IMR-90 (cell line): Measurements from ENCODE around the gene MOB2. TPM values are rescaled to one million over a fixed set of nuclear protein-coding genes. Genes with fewer than 3 reads are reported as not detected.

Source experiments
- ATAC-seq: fragments of 200-7000 bp; cut with Tn5 transposase; 2 replicates; pipeline ENCODE4 v1.9.1; 2020; ENCODE audit warnings: low read depth, mild to moderate bottlenecking, moderate library complexity
- BruUV-seq: library from RNA; stranded (reverse); fragments of 400-500 nt; replicated peaks from 2 replicates; lab custom pipeline; 2021; lab: Mats Ljungman, UMichigan
- CTCF ChIA-PET: fragments of 300-600 bp; formaldehyde crosslinking; extraction: SDS; loops from one replicate; lab custom pipeline; 2021; ENCODE audit warnings: antibody characterized with exemption; lab: Yijun Ruan, JAX
- POLR2A ChIA-PET: fragments of 300-600 bp; sonication (Branson Sonifier 250); formaldehyde crosslinking; loops from one replicate; lab custom pipeline; 2022; ENCODE audit warnings: antibody characterized with exemption; ENCODE audit not compliant: unreplicated experiment; lab: Charles Lee
- DNase-seq: peaks from one replicate; pipeline ENCODE4 v3.0.0; 2013
- H2AFZ ChIP-seq: replicated peaks from 2 replicates; pipeline ENCODE3; 2013; ENCODE audit warnings: low read length, mild to moderate bottlenecking; ENCODE audit not compliant: poor library complexity
- H2AK5ac ChIP-seq: 2 replicates; pipeline ENCODE4 v1.6.1; 2013; ENCODE audit warnings: low read depth, low read length, inconsistent platforms
- H2AK9ac ChIP-seq: replicated peaks from 2 replicates; pipeline ENCODE3; 2013; ENCODE audit warnings: mild to moderate bottlenecking, low read depth, low read length, moderate library complexity; ENCODE audit not compliant: poor library complexity
- H2BK120ac ChIP-seq: 2 replicates; pipeline ENCODE4 v1.6.1; 2013; ENCODE audit warnings: low read depth, low read length, inconsistent platforms
- H2BK15ac ChIP-seq: 3 replicates; pipeline ENCODE4 v1.6.1; 2013; ENCODE audit warnings: low read depth, low read length, inconsistent platforms
- H2BK20ac ChIP-seq: 2 replicates; pipeline ENCODE4 v1.6.1; 2013; ENCODE audit warnings: low read depth, mild to moderate bottlenecking, inconsistent platforms, low read length, moderate library complexity
- H2BK5ac ChIP-seq: 2 replicates; pipeline ENCODE4 v1.6.1; 2013; ENCODE audit warnings: mild to moderate bottlenecking, low read depth, low read length, inconsistent platforms; ENCODE audit not compliant: poor library complexity, severe bottlenecking
- H3K14ac ChIP-seq: replicated peaks from 2 replicates; pipeline ENCODE4 v1.6.1; 2013; ENCODE audit warnings: low read depth, low read length, inconsistent platforms
- H3K18ac ChIP-seq: 2 replicates; pipeline ENCODE4 v1.6.1; 2013; ENCODE audit warnings: low read depth, low read length, control low read depth
- H3K23ac ChIP-seq: 2 replicates; pipeline ENCODE4 v1.6.1; 2013; ENCODE audit warnings: low read depth, low read length, inconsistent platforms
- H3K27ac ChIP-seq: 2 replicates; pipeline ENCODE4 v1.5.1; 2013; ENCODE audit warnings: mild to moderate bottlenecking, control low read depth, low read length; ENCODE audit not compliant: insufficient read depth
- H3K27me3 ChIP-seq: 2 replicates; pipeline ENCODE4 v1.6.1; 2013; ENCODE audit warnings: low read length; ENCODE audit not compliant: control insufficient read depth, insufficient read depth
- H3K36me3 ChIP-seq: 2 replicates; pipeline ENCODE4 v1.6.1; 2013; ENCODE audit warnings: low read length, mixed read lengths; ENCODE audit not compliant: control insufficient read depth, insufficient read depth
- H3K4ac ChIP-seq: 2 replicates; pipeline ENCODE4 v1.6.1; 2013; ENCODE audit warnings: low read depth, low read length, inconsistent platforms
- H3K4me1 ChIP-seq: 2 replicates; pipeline ENCODE4 v1.6.1; 2013; ENCODE audit warnings: low read length, mixed read lengths; ENCODE audit not compliant: control insufficient read depth, insufficient read depth
- H3K4me2 ChIP-seq: 2 replicates; pipeline ENCODE4 v1.6.1; 2013; ENCODE audit warnings: low read depth, mild to moderate bottlenecking, control low read depth, low read length, moderate library complexity
- H3K4me3 ChIP-seq: 2 replicates; pipeline ENCODE4 v1.5.1; 2013; ENCODE audit warnings: low read depth, mild to moderate bottlenecking, control low read depth, low read length, moderate library complexity; ENCODE audit not compliant: insufficient read depth
- H3K56ac ChIP-seq: 2 replicates; pipeline ENCODE4 v1.6.1; 2013; ENCODE audit warnings: low read length, inconsistent platforms; ENCODE audit not compliant: insufficient read depth; ENCODE audit errors: extremely low read depth
- H3K79me1 ChIP-seq, 2 experiments: 2 replicates each; pipeline ENCODE4 v1.6.1; 2013; ENCODE audit warnings: low read length in 2 of 2, inconsistent platforms in 1 of 2, low read depth in 1 of 2
- H3K9ac ChIP-seq: 2 replicates; pipeline ENCODE4 v1.6.1; 2013; ENCODE audit warnings: low read depth, low read length, control low read depth
- H3K9me1 ChIP-seq: 2 replicates; pipeline ENCODE4 v1.6.1; 2013; ENCODE audit warnings: low read length, inconsistent platforms; ENCODE audit not compliant: insufficient read depth
- H3K9me3 ChIP-seq: 2 replicates; pipeline ENCODE4 v1.6.1; 2013; ENCODE audit warnings: low read length; ENCODE audit not compliant: control insufficient read depth, insufficient read depth
- H4K20me1 ChIP-seq: 2 replicates; pipeline ENCODE4 v1.6.1; 2013; ENCODE audit warnings: low read length, inconsistent platforms; ENCODE audit not compliant: insufficient read depth
- H4K5ac ChIP-seq: 2 replicates; pipeline ENCODE4 v1.6.1; 2013; ENCODE audit warnings: mild to moderate bottlenecking, low read depth, low read length, control low read depth
- H4K8ac ChIP-seq, 2 experiments: 2 replicates each; pipeline ENCODE4 v1.6.1; 2013; ENCODE audit warnings: low read depth in 2 of 2, low read length in 2 of 2, control low read depth in 1 of 2, inconsistent platforms in 1 of 2
- H4K91ac ChIP-seq: 2 replicates; pipeline ENCODE4 v1.6.1; 2013; ENCODE audit warnings: low read depth, low read length, inconsistent platforms; ENCODE audit not compliant: insufficient read depth
- CEBPB ChIP-seq: IDR thresholded peaks from 2 replicates; pipeline ENCODE4 v1.6.1; 2012; ENCODE audit warnings: low read depth, low read length, improper control_type of control experiment
- CHD1 ChIP-seq: IDR thresholded peaks from 2 replicates; pipeline ENCODE4 v1.6.1; 2012; ENCODE audit warnings: low read depth, low read length, improper control_type of control experiment
- CTCF ChIP-seq: conservative IDR thresholded peaks from 2 replicates; pipeline ENCODE4 v1.5.1; 2012; ENCODE audit warnings: mild to moderate bottlenecking, low read depth, low read length, improper control_type of control experiment
- ELK1 ChIP-seq: fragments of 150-350 bp; IDR thresholded peaks from 2 replicates; pipeline ENCODE4 v1.6.1; 2016; ENCODE audit warnings: low read depth, mild to moderate bottlenecking, low read length, moderate library complexity, borderline replicate concordance
- FOS ChIP-seq: fragments of 150-350 bp; IDR thresholded peaks from 2 replicates; pipeline ENCODE4 v1.6.1; 2016; ENCODE audit warnings: low read depth, low read length
- MAFK ChIP-seq: IDR thresholded peaks from 2 replicates; pipeline ENCODE4 v1.6.1; 2012; ENCODE audit warnings: low read depth, low read length, improper control_type of control experiment
- MAZ ChIP-seq: IDR thresholded peaks from 2 replicates; pipeline ENCODE4 v1.6.1; 2012; ENCODE audit warnings: low read depth, mild to moderate bottlenecking, low read length, improper control_type of control experiment, moderate library complexity, borderline replicate concordance
- MXI1 ChIP-seq: IDR thresholded peaks from 2 replicates; pipeline ENCODE4 v1.6.1; 2012; ENCODE audit warnings: low read depth, mild to moderate bottlenecking, low read length, moderate library complexity, borderline replicate concordance
- RAD21 ChIP-seq: IDR thresholded peaks from 2 replicates; pipeline ENCODE4 v1.6.1; 2012; ENCODE audit warnings: low read length, improper control_type of control experiment
- RCOR1 ChIP-seq: IDR thresholded peaks from 2 replicates; pipeline ENCODE4 v1.6.1; 2012; ENCODE audit warnings: mild to moderate bottlenecking, low read length, improper control_type of control experiment; ENCODE audit not compliant: insufficient replicate concordance
- RFX5 ChIP-seq: IDR thresholded peaks from 2 replicates; pipeline ENCODE4 v1.8.0; 2012; ENCODE audit warnings: low read depth, mild to moderate bottlenecking, low read length, moderate library complexity
- USF2 ChIP-seq: fragments of 150-350 bp; IDR thresholded peaks from 2 replicates; pipeline ENCODE4 v1.6.1; 2017; ENCODE audit warnings: mild to moderate bottlenecking, antibody characterized with exemption, low read length, low read depth
- WGBS, 2 experiments: methylation state at CpG; one replicate each; pipeline versions ENCODE4 v1.1.5 to v1.1.7; 2013; ENCODE audit warnings: missing lambda C conversion rate in 2 of 2; ENCODE audit not compliant: insufficient read length in 1 of 2; ENCODE audit errors: extremely low coverage in 2 of 2; 5-methylcytosine and 5-hydroxymethylcytosine counted together
- dilution Hi-C: fragments of 300-500 bp; cut with HindIII; formaldehyde crosslinking; loops from one replicate; pipeline ENCODE4 v1.14.3; 2018; ENCODE audit warnings: low sequenced_read_pairs; ENCODE audit not compliant: unreplicated experiment
- in situ Hi-C: fragments of 300-500 bp; cut with MboI; formaldehyde crosslinking; loops from 3 replicates; pipeline ENCODE4 v1.14.3; 2019; ENCODE audit warnings: low sequenced_read_pairs, inconsistent platforms, mixed read lengths
- intact Hi-C: fragments of 100-400 bp; cut with micrococcal nuclease; formaldehyde crosslinking; loops from 2 replicates; pipeline ENCODE4 v1.10.0; 2022
- polyA plus RNA-seq, 3 experiments: library from polyadenylated mRNA; depleted of rRNA; stranded (reverse); fragments of >200 nt; gene quantifications; 2 replicates each; pipeline ENCODE4 v1.2.3, GENCODE V29; 2012; ENCODE audit warnings: low replicate concordance in 1 of 3
- total RNA-seq: library from RNA; depleted of rRNA; stranded (reverse); fragments of >200 nt; gene quantifications from 2 replicates; pipeline ENCODE4 v1.2.3, GENCODE V29; 2012

MOB2 gene
- total and polyA plus RNA-seq, 2 of the 4 experiments (the other 2 are of a cell fraction): 23.7 to 36.2 TPM

GRCh38 chr11:1438967-1439330, 47.6 kb downstream of the MOB2 start:
- 76% methylated on average over 4 of the region's 11 CpGs; no CpG with 5 or more reads in 1 of the 2 experiments for WGBS, 2 experiments
- DNase-seq (no peak), ATAC-seq (no peak)
- ChIA-PET POLR2A (no interaction called here), CTCF (interaction anchor here (0.5 to 0.8 kb wide), 2 partner anchors 30 to 136 kb away, joined by 3 read pairs; no protein-coding TSS in a partner anchor)
- H3K36me3 ChIP-seq: no peaks in the 10 kb centered on the region
- no peak overlapping the region for H4K8ac ChIP-seq
- H3K56ac ChIP-seq: no peak overlapping the region
- no peak overlapping the region for H3K23ac ChIP-seq
- no peaks in the 10 kb centered on the region for H3K79me1 ChIP-seq
- H3K4me2 ChIP-seq: no peak overlapping the region
- no peak overlapping the region for H3K9ac ChIP-seq
- no peak overlapping the region for H2AK5ac ChIP-seq
- no peak overlapping the region for H3K4ac ChIP-seq
- H4K20me1 ChIP-seq: no peaks in the 10 kb centered on the region
- no peaks in the 10 kb centered on the region for H3K9me1 ChIP-seq
- peaks cover 1% of the 10 kb centered on the region; the same call in 1 of the 2 replicates for H3K4me1 ChIP-seq
- dilution Hi-C loops (no loop called here), in situ Hi-C loops (no loop called here), intact Hi-C loops (no loop called here)
- no peak overlapping the region for H3K27ac ChIP-seq
- no peak overlapping the region for H2AK9ac ChIP-seq
- H2BK20ac ChIP-seq: no peak overlapping the region
- no peak overlapping the region for H2BK120ac ChIP-seq
- no TSS peak for BruUV-seq
- no peak overlapping the region for H4K5ac ChIP-seq
- H3K27me3 ChIP-seq: peaks cover 8% of the 10 kb centered on the region
- H2AFZ ChIP-seq: no peak overlapping the region
- H3K18ac ChIP-seq: no peak overlapping the region
- TF ChIP-seq CTCF: no peak
- TF ChIP-seq MAZ: no peak
- no peak for TF ChIP-seq RAD21
- no peak for TF ChIP-seq FOS
- no peak for TF ChIP-seq CEBPB
- no peak for TF ChIP-seq USF2
- TF ChIP-seq CHD1: no peak
- TF ChIP-seq RCOR1: no peak
- no peak for TF ChIP-seq MAFK
- no peak for TF ChIP-seq ELK1
- no peak for TF ChIP-seq MXI1
- no peak for TF ChIP-seq RFX5
- H4K91ac ChIP-seq: no peak overlapping the region
- H3K4me3 ChIP-seq: no peak overlapping the region
- H2BK5ac ChIP-seq: no peak overlapping the region
- H2BK15ac ChIP-seq: no peak overlapping the region
- H3K14ac ChIP-seq: no peak overlapping the region
- H3K9me3 ChIP-seq: no peaks in the 10 kb centered on the region
